ENCODE results near the gene SNRPD2. TPM values are rescaled to one million over a fixed set of nuclear protein-coding genes. Genes with fewer than 3 reads are reported as not detected.
"Not testable (repeated sequence)": the region's sequence is repeated elsewhere in the genome, so short reads cannot be mapped to it uniquely, and the experiment has no call there.

Gene SNRPD2
- total RNA-seq, 1 experiment from 2014 or later, result 802 TPM

DNA sequence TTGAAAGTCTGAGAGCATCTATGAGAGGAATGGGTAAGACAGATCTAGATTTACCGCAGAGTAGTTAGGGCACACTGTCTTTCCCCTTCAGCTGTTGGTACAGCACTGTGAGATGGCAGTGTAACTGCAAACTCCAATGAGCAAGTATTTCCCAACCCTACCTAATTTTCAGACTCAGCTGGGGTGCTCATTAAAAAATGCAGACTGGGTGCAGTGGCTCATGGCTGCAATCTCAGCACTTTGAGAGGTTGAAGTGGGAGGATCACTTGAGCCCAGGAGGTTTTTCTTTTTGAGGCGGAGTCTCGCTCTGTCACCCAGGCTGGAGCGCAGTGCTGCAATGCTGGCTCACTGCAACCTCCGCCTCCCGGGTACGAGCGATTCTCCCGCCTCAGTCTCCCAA, 13.4 kb upstream of the SNRPD2 start:
- no peak for DNase-seq (ENCODE audit: low spot score)

DNA sequence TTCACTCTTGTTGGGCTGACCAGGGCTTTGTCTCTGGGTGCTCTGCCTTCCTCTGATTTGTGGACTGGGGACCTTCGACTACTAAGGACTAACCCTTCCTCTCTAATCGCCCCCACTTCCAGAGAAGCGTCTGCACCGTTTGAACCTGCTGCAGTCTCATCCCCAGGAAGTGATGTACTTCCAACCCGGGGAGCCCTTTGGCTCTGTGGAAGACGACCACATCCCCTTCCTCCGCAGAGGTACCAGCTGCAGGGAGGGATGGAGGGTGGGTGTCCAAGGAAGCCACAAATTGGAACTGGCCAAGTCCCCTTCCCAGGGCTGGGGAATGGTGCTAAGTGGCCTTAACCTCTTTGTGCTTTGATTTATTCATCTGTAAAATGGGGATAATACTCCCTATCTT, 9.9 kb upstream of the SNRPD2 start:
- no peak for DNase-seq (ENCODE audit: low spot score)

DNA sequence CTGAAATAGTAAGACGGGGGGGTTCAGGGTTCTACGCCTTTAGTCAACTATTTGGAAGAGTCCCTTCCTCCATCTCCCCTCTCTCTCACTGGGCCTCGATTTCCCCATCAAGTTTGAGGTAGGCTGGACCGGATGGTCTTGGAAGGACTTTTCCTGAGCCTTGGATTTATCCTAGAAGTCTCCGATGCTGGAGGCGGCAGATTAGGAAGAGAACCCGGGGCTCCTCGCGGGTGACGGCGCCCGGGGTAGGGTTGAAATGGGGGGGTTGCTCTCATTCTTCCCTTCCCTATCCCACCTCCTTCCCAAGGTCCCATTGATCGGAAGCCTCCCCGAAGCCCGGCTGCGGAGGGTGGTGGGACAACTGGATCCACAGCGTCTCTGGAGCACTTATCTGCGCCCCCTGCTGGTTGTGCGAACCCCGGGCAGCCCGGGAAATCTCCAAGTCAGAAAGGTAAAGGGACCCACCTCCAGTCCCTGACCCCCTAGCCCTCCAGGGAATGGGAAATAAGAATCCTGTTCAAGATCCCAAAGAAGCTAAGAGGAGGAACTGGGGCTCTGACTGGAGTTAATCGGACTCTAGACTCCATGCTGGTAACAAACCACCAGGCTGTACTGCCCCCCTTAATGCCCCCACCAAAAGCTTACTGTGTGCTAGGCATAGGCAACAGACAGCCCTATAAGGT, 1.5 kb upstream of the SNRPD2 start:
- DNase-seq (ENCODE audit: low spot score), result peak; percentile 95

DNA sequence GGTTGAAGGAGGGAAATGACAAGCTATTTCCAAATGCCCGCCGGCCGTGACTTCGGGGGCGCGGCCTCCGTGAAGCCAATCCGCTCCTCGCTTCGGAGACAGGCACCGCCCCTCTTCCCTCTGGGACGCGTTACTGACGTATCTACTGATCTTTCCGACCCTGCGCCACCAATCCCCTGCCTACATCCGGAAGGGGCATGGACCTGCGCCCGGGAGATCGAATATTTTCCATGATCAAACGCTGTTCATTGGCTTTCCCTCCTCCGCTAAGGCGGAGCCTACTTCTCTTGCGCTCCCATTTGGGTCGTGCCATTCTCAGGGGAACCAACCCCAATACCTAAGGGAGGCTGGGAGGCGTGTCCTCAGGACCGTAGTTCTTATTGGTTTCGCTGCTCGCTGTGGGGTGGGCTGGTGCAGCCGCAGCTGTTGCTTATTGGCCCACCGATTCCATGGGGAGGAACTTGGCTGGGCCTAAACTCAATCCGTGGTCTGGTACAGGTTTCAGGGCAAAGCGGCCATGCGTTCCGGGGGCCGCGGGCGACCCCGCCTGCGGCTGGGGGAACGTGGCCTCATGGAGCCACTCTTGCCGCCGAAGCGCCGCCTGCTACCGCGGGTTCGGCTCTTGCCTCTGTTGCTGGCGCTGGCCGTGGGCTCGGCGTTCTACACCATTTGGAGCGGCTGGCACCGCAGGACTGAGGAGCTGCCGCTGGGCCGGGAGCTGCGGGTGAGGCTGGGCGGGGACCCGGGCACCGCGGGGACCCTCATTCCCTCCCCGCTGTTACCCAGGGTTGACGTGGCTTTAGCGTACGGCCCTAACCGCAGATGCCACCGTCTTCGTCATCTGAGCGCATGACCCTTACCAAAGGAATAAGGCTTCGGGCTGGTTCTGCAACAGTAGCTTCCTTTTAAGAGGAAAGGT, 693 bp upstream of the SNRPD2 start, which contains the start of gene QPCTL:
Gene QPCTL (plus strand): TSS at position 480 of the 919 bp plus-strand sequence. CDS start 38 bp downstream, at position 518.
- DNase-seq (ENCODE audit: low spot score), result peak; percentile 100

DNA sequence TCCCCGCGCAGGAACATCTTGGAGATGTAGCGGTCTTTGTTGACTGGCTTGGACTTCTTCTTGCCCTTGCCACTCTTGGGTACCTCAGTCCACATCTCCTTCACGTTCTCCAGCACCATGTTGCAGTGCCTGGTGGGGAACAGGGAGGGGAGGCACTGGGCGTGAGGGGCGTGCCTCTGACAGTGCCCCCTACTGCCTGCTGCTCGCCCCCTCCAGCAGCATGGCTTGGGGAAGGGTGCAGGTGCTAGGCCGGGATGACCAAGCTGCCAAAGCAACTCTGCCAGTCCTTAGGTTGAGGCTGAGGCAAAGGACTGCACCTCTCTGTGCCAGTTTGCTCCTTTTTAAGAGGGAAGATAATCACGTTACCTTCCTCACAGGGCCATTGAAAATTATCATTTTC, 4.2 kb downstream of the SNRPD2 start:
- DNase-seq (ENCODE audit: low spot score), result no peak

DNA sequence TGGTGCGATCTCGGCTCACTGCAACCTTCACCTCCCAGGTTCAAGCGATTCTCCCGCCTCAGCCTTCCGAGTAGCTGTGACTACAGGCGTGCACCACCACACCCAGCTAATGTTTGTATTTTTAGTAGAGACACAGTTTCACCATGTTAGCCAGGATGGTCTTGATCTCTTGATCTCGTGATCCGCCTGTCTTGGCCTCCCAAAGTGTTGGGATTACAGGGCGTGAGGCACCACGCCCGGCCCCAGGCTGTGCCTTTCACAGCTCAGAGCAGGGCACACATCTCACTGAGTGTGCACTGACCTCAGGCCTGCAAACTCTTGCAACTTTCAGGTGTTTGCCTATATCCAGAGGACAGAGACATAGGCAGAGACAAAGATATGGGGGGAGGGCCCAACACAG, 6.7 kb downstream of the SNRPD2 start:
- DNase-seq (ENCODE audit: low spot score), result not testable (repeated sequence)

DNA sequence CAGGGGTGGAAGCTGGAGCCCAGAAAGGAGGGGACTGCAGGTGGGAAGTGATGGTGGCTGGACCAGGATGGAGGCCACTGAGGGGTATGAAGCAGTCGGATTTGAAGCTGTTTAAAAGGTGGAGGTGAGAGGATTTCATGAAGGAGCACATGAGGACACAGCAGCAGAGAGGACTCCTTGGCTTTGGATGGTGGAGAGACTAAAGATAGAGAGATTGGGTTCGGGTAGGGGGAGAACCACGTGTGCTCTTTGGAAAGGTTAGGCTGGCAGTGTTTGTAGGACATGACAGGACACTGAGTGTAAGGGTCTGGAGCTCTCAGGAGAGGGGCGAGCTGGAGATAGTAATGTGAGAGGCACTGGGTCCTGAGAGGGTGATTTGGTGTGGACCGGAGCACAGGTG, 8.8 kb downstream of the SNRPD2 start:
- no peak for DNase-seq (ENCODE audit: low spot score)

DNA sequence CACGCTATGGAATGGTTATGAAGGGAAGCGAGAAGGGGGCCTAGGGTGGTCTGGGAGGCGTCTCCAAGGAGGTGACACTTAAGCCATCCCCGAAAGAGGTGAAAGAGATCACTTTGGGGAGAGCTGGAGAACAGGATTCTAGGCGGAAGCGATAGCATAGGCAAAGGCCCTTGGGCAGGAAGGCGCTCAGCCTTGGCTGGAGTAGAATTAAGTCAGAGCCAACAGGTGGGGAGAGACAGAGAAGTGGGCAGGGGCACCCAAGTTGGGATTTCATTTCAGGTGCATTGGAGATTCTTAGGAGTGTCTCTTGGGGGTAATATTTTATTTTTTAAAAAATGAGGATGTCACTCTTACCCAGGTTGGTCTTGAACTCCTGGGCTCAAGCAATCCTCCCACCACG, 9.6 kb downstream of the SNRPD2 start:
- DNase-seq (ENCODE audit: low spot score), result no peak

DNA sequence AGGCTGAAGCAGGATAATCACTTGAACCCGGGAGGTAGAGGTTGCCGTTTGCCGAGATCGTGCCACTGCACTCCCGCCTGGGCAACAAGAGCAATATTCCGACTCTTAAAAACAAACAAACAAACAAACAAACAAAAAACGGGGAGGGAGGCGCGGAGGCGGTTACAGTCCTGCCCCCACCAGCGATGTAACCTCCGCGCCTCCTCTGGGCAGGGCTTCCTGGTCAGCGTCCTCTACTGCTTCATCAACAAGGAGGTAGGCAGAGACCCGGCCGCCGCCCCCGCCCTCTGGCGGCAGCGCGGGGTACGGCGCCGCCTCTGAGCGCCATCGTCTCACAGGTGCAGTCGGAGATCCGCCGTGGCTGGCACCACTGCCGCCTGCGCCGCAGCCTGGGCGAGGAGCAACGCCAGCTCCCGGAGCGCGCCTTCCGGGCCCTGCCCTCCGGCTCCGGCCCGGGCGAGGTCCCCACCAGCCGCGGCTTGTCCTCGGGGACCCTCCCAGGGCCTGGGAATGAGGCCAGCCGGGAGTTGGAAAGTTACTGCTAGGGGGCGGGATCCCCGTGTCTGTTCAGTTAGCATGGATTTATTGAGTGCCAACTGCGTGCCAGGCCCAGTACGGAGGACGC, 10.2 kb downstream of the SNRPD2 start:
- DNase-seq (ENCODE audit: low spot score), result peak; percentile 99

DNA sequence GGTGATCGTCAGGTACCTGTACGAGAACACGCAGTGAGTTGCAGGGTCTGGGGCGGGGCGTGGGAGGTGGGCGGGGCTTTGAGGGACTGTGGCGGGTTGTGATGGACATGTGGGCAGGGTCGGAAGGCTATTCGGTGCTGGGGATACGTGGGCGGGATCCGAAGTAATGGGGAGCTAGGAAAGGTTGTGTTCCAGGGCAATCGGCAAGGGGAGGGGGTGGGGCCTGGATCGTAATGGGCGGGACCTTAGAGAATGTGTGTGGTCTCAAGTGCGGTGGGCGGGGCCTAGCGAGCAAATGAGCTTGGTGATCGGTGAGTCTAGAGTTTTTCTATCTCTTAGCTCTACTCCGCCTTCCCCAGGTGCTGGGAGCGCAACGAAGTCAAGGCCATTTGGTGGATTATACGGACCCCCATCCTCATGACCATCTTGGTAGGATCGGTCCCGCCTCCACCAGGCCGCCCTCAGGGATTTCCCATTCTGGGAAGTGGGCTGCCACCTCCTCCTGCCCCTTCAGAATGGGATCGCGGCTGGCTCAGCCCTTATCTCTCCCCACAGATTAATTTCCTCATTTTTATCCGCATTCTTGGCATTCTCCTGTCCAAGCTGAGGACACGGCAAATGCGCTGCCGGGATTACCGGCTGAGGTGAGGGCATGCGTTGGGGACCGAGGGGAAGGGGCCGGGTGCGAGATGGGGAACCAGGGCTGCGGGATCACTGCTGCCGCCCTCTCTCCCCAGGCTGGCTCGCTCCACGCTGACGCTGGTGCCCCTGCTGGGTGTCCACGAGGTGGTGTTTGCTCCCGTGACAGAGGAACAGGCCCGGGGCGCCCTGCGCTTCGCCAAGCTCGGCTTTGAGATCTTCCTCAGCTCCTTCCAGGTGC, 14.2 kb downstream of the SNRPD2 start:
- peak; percentile 100 for DNase-seq (ENCODE audit: low spot score)

DNA sequence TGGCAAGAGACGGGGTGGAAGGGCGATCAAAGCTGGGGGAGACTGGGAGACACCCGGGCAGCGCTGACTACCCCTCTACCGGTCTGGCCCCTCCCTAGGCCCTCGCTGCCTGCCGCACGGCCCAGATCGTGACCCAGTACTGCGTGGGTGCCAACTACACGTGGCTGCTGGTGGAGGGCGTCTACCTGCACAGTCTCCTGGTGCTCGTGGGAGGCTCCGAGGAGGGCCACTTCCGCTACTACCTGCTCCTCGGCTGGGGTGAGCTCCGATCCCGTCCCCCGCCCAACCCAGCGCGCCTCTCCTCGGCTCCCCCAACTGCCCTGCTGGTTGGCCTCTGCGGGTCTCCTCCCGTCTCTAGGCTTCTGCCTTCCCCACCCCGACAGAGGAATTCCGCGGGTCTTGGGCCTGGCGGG, 14.9 kb downstream of the SNRPD2 start:
- peak; percentile 47 for DNase-seq (ENCODE audit: low spot score)

DNA sequence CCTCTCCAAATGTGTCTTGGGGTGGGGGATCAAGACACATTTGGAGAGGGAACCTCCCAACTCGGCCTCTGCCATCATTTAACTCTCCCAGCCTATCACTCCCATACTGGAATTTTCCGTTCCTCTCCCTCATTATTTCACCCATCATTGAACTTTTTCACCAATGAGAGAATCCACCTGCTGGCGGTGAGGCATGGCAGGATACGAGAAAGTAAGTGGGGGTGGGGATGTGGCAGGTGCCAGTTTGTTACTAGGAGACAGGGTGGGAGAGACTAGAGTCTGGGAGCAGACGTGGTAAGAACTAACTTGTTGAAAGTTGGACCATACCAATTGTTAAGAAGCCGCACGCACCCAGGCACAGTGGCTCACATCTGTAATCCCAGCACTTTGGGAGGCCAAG, 16.8 kb downstream of the SNRPD2 start:
- no peak for DNase-seq (ENCODE audit: low spot score)

DNA sequence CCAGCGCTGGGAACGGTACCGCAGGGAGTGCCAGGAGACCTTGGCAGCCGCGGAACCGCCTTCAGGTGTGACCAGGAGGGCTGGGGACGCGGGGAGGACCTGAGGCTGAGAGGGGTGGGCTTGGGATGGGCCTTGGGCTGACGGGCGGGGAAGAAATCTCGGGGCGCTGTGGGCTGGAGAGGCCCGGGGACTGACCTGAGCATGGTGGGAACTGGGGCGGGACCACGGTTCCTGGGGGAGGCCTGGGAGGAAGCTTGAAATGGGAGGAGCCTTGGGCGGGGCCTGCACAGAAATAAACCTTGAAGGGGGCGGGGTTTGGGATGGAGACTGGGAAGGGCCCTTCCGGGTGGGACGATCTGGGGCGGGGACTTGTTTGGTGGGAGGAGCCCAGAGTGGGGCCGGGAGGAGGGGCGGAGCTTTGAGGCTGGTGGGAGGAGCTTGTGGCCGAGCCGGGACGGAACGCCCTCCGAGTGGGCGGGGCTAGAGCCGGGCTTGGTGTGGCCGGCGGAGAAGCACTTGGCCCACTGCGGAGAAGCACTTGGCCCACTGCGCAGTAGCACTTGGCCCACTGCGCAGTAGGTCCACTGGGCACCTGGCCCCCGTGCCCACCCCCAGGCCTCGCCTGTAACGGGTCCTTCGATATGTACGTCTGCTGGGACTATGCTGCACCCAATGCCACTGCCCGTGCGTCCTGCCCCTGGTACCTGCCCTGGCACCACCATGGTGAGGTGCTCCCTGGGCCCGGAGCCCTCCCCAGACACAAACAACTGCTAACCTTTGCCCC, 20.9 kb downstream of the SNRPD2 start:
- peak; percentile 98 for DNase-seq (ENCODE audit: low spot score)

DNA sequence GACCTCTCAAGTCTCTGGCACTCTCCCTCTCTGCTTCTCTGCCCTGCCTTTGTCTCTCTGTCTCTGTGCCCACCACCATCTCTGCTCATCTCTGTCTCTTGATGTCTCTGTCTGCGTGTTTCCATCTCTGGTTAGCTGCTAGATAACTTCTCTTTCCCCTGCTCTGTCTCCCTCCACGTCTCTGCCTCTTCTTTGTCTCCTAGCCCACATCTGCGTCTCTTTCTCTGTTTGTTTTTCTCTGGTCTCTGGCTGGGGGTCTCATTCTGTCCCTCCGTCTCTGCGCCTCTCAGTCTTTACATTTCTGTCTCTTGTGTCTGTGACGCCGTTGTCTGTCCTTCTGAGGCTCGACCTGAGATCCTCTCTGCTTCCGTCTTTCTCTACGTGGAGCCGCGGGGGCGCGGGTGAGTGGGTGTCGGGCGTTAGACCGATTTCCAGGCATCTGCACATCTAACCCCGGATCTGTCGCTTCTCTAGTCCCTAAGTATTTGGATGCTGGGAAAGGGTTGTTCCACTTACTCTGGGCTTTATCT, 23.3 kb downstream of the SNRPD2 start:
- DNase-seq (ENCODE audit: low spot score), result no peak

DNA sequence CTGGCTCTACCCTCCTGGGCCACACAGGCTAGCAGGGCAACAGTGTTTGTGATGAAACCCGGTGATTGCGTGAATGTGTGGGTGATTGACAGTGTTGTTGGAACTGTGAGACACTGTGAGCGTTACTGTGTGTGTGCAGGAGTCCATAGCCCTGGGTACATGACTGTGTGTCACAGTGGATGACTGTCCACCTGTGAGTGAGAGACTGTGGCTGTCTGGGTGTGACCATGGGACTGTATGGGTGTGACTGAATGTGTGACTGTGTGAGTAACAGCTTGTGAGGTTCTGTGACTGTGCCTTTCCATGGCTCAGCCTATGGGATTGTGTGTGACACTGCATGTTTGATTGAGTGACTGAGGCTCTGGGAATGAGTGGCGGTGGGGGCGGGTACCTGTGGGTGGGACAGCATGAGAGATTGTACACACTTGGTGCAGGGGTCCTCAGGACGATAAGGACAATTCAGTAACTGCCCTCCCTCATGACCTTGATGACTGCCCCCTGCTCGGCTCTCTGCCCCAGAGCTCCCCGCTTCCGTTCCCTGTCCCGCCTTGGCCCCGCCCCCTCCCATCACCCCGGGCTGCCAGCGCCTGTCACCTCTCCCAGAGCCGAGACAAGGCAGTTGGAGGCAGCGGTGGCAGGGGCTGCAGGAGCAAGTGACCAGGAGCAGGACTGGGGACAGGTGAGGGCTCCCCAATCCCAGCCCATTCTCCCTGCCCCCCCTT, 24.0 kb downstream of the SNRPD2 start, which contains the start of gene GIPR:
Gene GIPR (plus strand): TSS at position 602 of the 722 bp plus-strand sequence. CDS start 1,300 bp downstream, outside the sequence.
- peak; percentile 76 for DNase-seq (ENCODE audit: low spot score)

DNA sequence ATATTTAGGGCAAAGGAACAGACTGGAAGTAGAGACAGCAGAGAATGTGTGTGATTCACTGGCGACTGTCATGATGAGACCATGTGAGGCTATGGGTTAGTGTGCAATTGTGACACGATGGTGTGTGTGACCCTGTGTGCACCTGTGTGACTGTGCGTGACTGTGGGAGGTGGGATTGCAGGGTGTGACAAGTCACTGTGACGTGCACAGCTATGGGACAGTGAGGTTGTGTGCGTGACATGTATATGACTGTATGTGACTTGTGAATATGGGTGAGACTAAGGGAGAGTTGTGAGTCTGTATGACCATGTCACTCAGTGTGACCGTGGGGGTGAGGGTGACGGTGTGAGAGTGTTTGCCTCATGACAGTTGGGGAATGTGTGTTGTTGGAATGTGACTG, 27.2 kb downstream of the SNRPD2 start:
- no peak for DNase-seq (ENCODE audit: low spot score)

DNA sequence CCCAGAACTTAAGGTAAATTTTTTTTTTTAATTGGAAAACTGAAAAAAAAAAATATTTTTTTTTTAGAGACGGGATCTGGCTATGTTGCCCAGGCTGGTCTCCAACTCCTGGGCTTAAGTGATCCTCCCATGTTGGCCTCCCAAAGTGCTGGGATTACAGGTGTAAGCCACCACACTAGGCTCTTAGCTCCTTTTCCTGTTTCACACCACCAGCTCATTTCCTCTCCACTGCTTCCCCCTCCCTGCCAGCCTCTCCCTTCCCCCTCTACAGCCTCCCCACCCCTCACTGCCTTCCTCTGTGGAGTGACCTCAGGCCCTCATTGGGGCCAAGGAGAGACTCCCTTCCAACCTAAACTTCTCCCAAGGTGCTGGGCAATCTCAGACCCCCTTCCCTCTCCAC, 28.0 kb downstream of the SNRPD2 start:
- no peak for DNase-seq (ENCODE audit: low spot score)

DNA sequence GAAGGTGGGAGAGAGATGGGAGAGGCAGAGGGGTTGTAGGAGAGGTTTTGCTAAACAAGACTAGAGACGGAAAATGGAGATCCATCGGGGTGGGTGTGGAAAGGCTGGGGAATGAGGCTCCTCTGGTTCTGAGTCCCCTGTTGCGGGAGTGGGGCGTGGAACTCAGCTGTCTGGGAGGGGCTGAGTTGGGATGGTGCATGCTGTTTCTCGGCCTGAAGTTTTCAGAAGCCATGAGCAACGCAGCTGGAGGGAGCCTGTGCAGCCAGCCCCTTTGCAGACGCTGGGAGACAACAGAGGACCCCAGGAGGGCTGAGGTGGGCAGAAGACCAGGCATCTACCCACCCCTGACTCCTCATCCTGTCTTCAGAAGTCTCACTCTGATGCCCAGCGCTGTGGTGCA, 31.1 kb downstream of the SNRPD2 start:
- DNase-seq (ENCODE audit: low spot score), result no peak

DNA sequence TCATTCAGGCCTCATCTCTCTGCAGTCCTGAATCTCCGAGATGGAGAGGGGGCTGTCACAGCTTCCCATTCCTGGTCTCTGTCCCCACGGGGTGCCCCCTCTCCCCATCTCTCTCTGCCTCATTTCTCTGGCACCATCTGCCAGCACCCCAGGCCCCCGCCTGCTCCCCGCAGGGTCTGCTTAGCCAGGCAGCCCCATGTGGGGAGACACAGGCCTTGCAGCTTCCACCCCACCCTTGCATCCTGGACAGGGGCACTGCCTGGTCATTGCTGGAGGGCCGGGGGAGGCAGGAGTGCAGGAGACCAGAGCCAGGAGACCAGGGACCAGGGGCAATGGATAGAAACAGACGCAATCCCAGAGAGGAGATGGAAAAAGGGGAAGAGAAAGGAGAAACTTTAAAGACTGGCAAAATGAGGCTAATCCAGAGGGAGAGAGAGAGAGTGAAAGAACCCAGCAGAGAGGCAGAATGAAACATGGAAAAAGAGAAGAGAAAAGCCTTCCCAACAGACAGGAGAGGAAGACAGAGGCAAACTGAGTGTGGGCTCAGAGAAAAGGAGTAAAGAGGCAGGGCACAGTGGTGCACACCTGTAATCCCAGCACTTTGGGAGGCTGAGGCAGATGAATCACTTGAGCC, 32.5 kb downstream of the SNRPD2 start:
- no peak for DNase-seq (ENCODE audit: low spot score)
